Panc1 (cell line): ENCODE data around the gene NPL. TPM values are rescaled to one million over a fixed set of nuclear protein-coding genes. Genes with fewer than 3 reads are reported as not detected.

Experiments
- ATAC-seq: fragments of 200-7000 bp; cut with Tn5 transposase; 2 replicates; pipeline ENCODE4 v1.9.1; 2020; ENCODE audit warnings: mild to moderate bottlenecking, moderate library complexity
- BruUV-seq: library from RNA; stranded (reverse); fragments of 400-500 nt; replicated peaks from 2 replicates; lab custom pipeline; 2021; lab: Mats Ljungman, UMichigan
- CTCF ChIA-PET: fragments of 300-600 bp; sonication (Branson Sonifier 250); formaldehyde crosslinking; loops from one replicate; lab custom pipeline; 2022; ENCODE audit warnings: antibody characterized with exemption; lab: Charles Lee
- POLR2A ChIA-PET: fragments of 300-600 bp; sonication (Branson Sonifier 250); formaldehyde crosslinking; loops from one replicate; lab custom pipeline; 2022; ENCODE audit warnings: antibody characterized with exemption; lab: Charles Lee
- DNase-seq: peaks from one replicate; pipeline ENCODE4 v3.0.0-alpha.2; 2010; ENCODE audit warnings: low read depth, low spot score
- H3K27ac ChIP-seq: 2 replicates; pipeline ENCODE4 v1.5.1; 2011; ENCODE audit warnings: mild to moderate bottlenecking, low read length, inconsistent platforms
- H3K27me3 ChIP-seq: fragments of 200-500 bp; sonication (Bioruptor generic); 2 replicates; pipeline ENCODE4 v1.6.0; 2014; ENCODE audit warnings: low read length, inconsistent platforms; ENCODE audit not compliant: control insufficient read depth, insufficient read depth
- H3K36me3 ChIP-seq: fragments of 200-500 bp; sonication (Bioruptor generic); 2 replicates; pipeline ENCODE4 v1.5.1; 2014; ENCODE audit warnings: inconsistent platforms, mild to moderate bottlenecking, low read length, moderate library complexity; ENCODE audit not compliant: control insufficient read depth, insufficient read depth
- H3K4me1 ChIP-seq: 2 replicates; pipeline ENCODE4 v1.5.1; 2011; ENCODE audit warnings: inconsistent platforms, mild to moderate bottlenecking, low read length, moderate library complexity; ENCODE audit not compliant: control insufficient read depth, insufficient read depth
- H3K4me3 ChIP-seq, 2 experiments: 2 replicates each; pipeline ENCODE4 v1.5.1; 2011 to 2012; ENCODE audit warnings: low read depth in 2 of 2, low read length in 2 of 2, mild to moderate bottlenecking in 2 of 2, inconsistent platforms in 1 of 2, moderate library complexity in 1 of 2
- H3K9me3 ChIP-seq: fragments of 200-500 bp; sonication (Bioruptor generic); 2 replicates; pipeline ENCODE4 v1.5.1; 2014; ENCODE audit warnings: low read depth, mild to moderate bottlenecking, inconsistent platforms, low read length, moderate library complexity; ENCODE audit not compliant: control insufficient read depth, insufficient read depth
- in situ Hi-C: cut with HindIII; loops from 2 replicates; pipeline ENCODE4 v1.10.0; 2016; ENCODE audit warnings: low sequenced_read_pairs, low pct_unique_long_range_greater_than_20kb
- intact Hi-C: fragments of 100-400 bp; cut with micrococcal nuclease; formaldehyde crosslinking; loops from one replicate; pipeline ENCODE4 v1.10.0; 2022; ENCODE audit not compliant: unreplicated experiment
- total RNA-seq: library from RNA; stranded (reverse); gene quantifications from one replicate; pipeline ENCODE4 v1.2.1, GENCODE V29; 2021; ENCODE audit not compliant: unreplicated experiment
- TF ChIP-seq, protein P1 (sequence below): fragments of 450-650 bp; IDR thresholded peaks from 2 replicates; pipeline ENCODE4 v1.5.1; 2017; ENCODE audit warnings: mild to moderate bottlenecking

The NPL gene
- total RNA-seq, 1 experiment from 2014 or later, result 0.90 TPM

DNA sequence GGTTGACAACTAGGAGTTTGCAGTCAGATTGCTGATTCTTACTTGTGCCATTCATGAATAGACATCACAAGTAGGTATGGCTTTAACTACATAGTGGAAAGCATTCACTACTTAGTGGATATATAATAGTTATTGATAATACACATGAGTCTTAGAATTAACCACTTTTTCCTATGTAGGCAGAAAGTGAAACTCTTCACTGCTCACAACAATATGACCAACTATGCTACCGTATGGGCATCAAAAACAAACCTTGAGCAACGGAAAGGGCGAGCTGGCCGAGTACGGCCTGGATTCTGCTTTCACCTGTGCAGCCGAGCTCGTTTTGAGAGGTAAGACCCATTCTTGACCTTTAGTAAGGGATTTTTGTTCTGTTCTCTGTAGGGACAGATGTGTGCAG, 88.3 kb downstream of the NPL start:
- intact Hi-C loops, result no loop called here
- CTCF ChIA-PET, result no interaction called here
- H3K4me1 ChIP-seq, result no peaks in the 10 kb centered on the region
- no peaks in the 10 kb centered on the region for H3K9me3 ChIP-seq
- H3K27ac ChIP-seq, result no peak overlapping the region
- H3K4me3 ChIP-seq, result no peak overlapping the region
- DNase-seq (no peak), ATAC-seq (no peak)
- in situ Hi-C loops, result no loop called here
- H3K36me3 ChIP-seq, result peaks cover 94% of the 10 kb centered on the region
- no peaks in the 10 kb centered on the region for H3K27me3 ChIP-seq
- no TSS peak for BruUV-seq
- POLR2A ChIA-PET, result no interaction called here
- TF ChIP-seq, protein P1, sequence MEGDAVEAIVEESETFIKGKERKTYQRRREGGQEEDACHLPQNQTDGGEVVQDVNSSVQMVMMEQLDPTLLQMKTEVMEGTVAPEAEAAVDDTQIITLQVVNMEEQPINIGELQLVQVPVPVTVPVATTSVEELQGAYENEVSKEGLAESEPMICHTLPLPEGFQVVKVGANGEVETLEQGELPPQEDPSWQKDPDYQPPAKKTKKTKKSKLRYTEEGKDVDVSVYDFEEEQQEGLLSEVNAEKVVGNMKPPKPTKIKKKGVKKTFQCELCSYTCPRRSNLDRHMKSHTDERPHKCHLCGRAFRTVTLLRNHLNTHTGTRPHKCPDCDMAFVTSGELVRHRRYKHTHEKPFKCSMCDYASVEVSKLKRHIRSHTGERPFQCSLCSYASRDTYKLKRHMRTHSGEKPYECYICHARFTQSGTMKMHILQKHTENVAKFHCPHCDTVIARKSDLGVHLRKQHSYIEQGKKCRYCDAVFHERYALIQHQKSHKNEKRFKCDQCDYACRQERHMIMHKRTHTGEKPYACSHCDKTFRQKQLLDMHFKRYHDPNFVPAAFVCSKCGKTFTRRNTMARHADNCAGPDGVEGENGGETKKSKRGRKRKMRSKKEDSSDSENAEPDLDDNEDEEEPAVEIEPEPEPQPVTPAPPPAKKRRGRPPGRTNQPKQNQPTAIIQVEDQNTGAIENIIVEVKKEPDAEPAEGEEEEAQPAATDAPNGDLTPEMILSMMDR, result no peak

Other genes starting within 250 kb of the NPL start
- gene RNASEL, start 200.5 kb upstream of the NPL start, total RNA-seq, result 1.2 TPM
- 0.23 TPM for gene RGS16, start 185.4 kb upstream of the NPL start, total RNA-seq
- not detected for gene RGS8, start 105.2 kb upstream of the NPL start, total RNA-seq
- 180 TPM for gene DHX9, start 49.6 kb downstream of the NPL start, total RNA-seq
- gene SHCBP1L, start 163.4 kb downstream of the NPL start, total RNA-seq, result not detected
- gene LAMC1, start 233.6 kb downstream of the NPL start, total RNA-seq, result 113 TPM